Adrenal gland (tissue), 12 donors: Measurements from ENCODE around the gene TMEM229B. TPM values are rescaled to one million over a fixed set of nuclear protein-coding genes. Genes with fewer than 3 reads are reported as not detected.
A peak's percentile ranks its signal among the peaks of the same experiment; 100 is the strongest.

ENCODE experiments used
- DNase-seq, 7 donors: peaks; one replicate each; pipeline ENCODE4 v3.0.0-alpha.2; 2019 to 2020
- H3K27ac ChIP-seq, 5 donors: fragments of 200-600 bp; sonication (generic) in 4 of 5; 1 replicate in 3 of 5; 2 replicates in 2 of 5; pipeline versions ENCODE4 v1.5.1 to v1.8.0; 2016 to 2020; ENCODE audit warnings: mild to moderate bottlenecking in 1 of 5
- H3K27me3 ChIP-seq: fragments of 200-600 bp; 2 replicates; pipeline ENCODE4 v1.8.0; 2021
- H3K36me3 ChIP-seq, 2 donors: fragments of 200-600 bp; replicated peaks in 1 of 2; 1 replicate in 1 of 2; 2 replicates in 1 of 2; pipeline versions ENCODE4 v1.5.1 to v1.8.0; 2018 to 2022
- H3K4me1 ChIP-seq, 2 donors: fragments of 200-600 bp; replicated peaks in 1 of 2; 1 replicate in 1 of 2; 2 replicates in 1 of 2; pipeline versions ENCODE4 v1.5.1 to v1.8.0; 2018 to 2021
- H3K4me3 ChIP-seq, 4 donors: fragments of 200-600 bp; sonication (generic) in 3 of 4; one replicate each; pipeline ENCODE4 v1.5.1; 2016 to 2018
- H3K9me3 ChIP-seq, 3 donors: fragments of 200-600 bp; sonication (generic) in 1 of 3; replicated peaks in 1 of 3; 1 replicate in 2 of 3; 2 replicates in 1 of 3; pipeline versions ENCODE4 v1.5.1 to v1.8.0; 2016 to 2021
- CTCF ChIP-seq, 6 experiments: fragments of 450-650 bp in 4 of 6; fragments of 200-600 bp in 2 of 6; sonication (generic) in 1 of 6; IDR thresholded peaks; 1 replicate in 5 of 6; 2 replicates in 1 of 6; pipeline versions ENCODE4 v1.5.1 to v1.8.0; 2016 to 2021; ENCODE audit warnings: antibody characterized with exemption in 6 of 6, mild to moderate bottlenecking in 2 of 6, moderate library complexity in 1 of 6
- POLR2A ChIP-seq, 2 donors: fragments of 450-650 bp; IDR thresholded peaks; one replicate each; pipeline ENCODE4 v1.6.1; 2017; ENCODE audit warnings: antibody characterized with exemption in 2 of 2, mild to moderate bottlenecking in 2 of 2, moderate library complexity in 1 of 2
- WGBS, 4 donors: extraction: QIAGEN DNeasy Blood & Tissue Kit in 2 of 4; methylation state at CpG; one replicate each; pipeline versions ENCODE4 v1.1.5 to v1.1.7; 2013 to 2017; 5-methylcytosine and 5-hydroxymethylcytosine counted together
- intact Hi-C, 2 donors: fragments of 100-400 bp; cut with DNase I; formaldehyde crosslinking; loops; one replicate each; pipeline versions ENCODE4 v1.14.1 to v1.15.0; 2022 to 2023
- polyA plus RNA-seq, 3 donors: library from polyadenylated mRNA; stranded (reverse); fragments of 200-250 nt in 2 of 3; fragments of 350-450 nt in 1 of 3; fragmentation: Illumina TruSeq in 1 of 3; extraction: RNeasy Lipid Tissue Mini Kit (QIAGEN cat#74804) in 1 of 3; gene quantifications; one replicate each; pipeline ENCODE4 v1.2.3, GENCODE V29; 2013 to 2014
- total RNA-seq, 9 donors: library from RNA; depleted of rRNA in 4 of 9; stranded (reverse); fragments of >200 nt in 4 of 9; fragments of 120-200 nt in 1 of 9; fragmentation: NEBNext Ultra II Directional in 1 of 9; extraction: Animal tissue kit (Norgen Biotek cat#: 25700) in 1 of 9; gene quantifications; one replicate each; pipeline versions ENCODE4 v1.1.0 to v1.2.4, GENCODE V29; 2013 to 2023
- donor health status: healthy with polysubstance abuse.
- donor health status: Bipolar disorder and iron deficiency.
- donor health status: DM: yes; HTN: yes; CAD: no.
- donor health status: DM: no; HTN: no; CAD: no.
- donor health status: DM: no; HTN: no; CAD: no.
- donor health status: DM: yes; HTN: yes; CAD: no.

TMEM229B gene
- total and polyA plus RNA-seq, 12 donors: 5.7 to 63.9 (median 32.7) TPM

GRCh38 chr14:67514650-67515385 is 26.3 kb upstream of the TMEM229B start:
- no peaks in the 10 kb centered on the region for H3K9me3 ChIP-seq
- intact Hi-C loops: loop anchor here in 1 of 2 donors (5.0 kb wide), 1 partner anchor 88 kb away; no protein-coding TSS in a partner anchor
- 0 to 1% (median 0%) methylated on average over 3 to 73 of the region's 75 CpGs for WGBS, 4 donors
- H3K4me3 ChIP-seq: peak overlapping the region; percentile 76 to 97 (median 92)
- H3K27ac ChIP-seq: peak overlapping the region in 4 of 5 donors; percentile 72 to 91 (median 90)
- TF ChIP-seq POLR2A (IDR thresholded peaks at IDR 0.05): peak in 1 of 2 donors; percentile 34
- TF ChIP-seq CTCF (IDR thresholded peaks at IDR 0.05): no peak
- no peaks in the 10 kb centered on the region for H3K27me3 ChIP-seq
- H3K36me3 ChIP-seq: no peaks in the 10 kb centered on the region
- H3K4me1 ChIP-seq: peaks cover 27 to 51% of the 10 kb centered on the region in 2 donors
- peak; percentile 34 to 66 (median 58) for DNase-seq

- DNase-seq: peak; percentile 33 to 62 (median 50)
- Histone ChIP-seq H3K4me3 (peak overlapping the region in 2 of 4 donors; percentile 89 to 96), H3K4me1 (peaks cover 31 to 57% of the 10 kb centered on the region in 2 donors), H3K9me3 (no peaks in the 10 kb centered on the region), H3K36me3 (no peaks in the 10 kb centered on the region), H3K27me3 (no peaks in the 10 kb centered on the region), H3K27ac (peak overlapping the region in 4 of 5 donors; percentile 72 to 91 (median 90))
- intact Hi-C loops: no loop called here
- WGBS, 4 donors: 7 to 25% (median 18%) methylated on average over 3 to 9 of the region's 9 CpGs
- TF ChIP-seq CTCF (IDR thresholded peaks at IDR 0.05) (no peak), POLR2A (IDR thresholded peaks at IDR 0.05) (no peak)
Observed at GRCh38 chr14:67514203-67514607, 25.7 kb upstream of the TMEM229B start.

GRCh38 chr14:67513631-67514108 is 25.1 kb upstream of the TMEM229B start:
- no peak for TF ChIP-seq CTCF (IDR thresholded peaks at IDR 0.05)
- peak in 1 of 2 donors; percentile 12 for TF ChIP-seq POLR2A (IDR thresholded peaks at IDR 0.05)
- intact Hi-C loops: no loop called here
- peak in 5 of 7 donors; percentile 25 to 65 (median 33) for DNase-seq
- Histone ChIP-seq H3K36me3 (no peaks in the 10 kb centered on the region), H3K27ac (peak overlapping the region in 4 of 5 donors; percentile 72 to 91 (median 90)), H3K4me3 (peak overlapping the region in 1 of 4 donors; percentile 96), H3K9me3 (no peaks in the 10 kb centered on the region), H3K4me1 (peaks cover 31 to 63% of the 10 kb centered on the region in 2 donors), H3K27me3 (no peaks in the 10 kb centered on the region)
- 51 to 83% (median 64%) methylated on average over 1 of the region's 1 CpG for WGBS, 4 donors

GRCh38 chr14:67512463-67513310 is 24.2 kb upstream of the TMEM229B start:
- TF ChIP-seq CTCF (IDR thresholded peaks at IDR 0.05) (no peak), POLR2A (IDR thresholded peaks at IDR 0.05) (no peak)
- no peaks in the 10 kb centered on the region for H3K36me3 ChIP-seq
- no peaks in the 10 kb centered on the region for H3K9me3 ChIP-seq
- no peaks in the 10 kb centered on the region for H3K27me3 ChIP-seq
- H3K4me1 ChIP-seq: peaks cover 31 to 70% of the 10 kb centered on the region in 2 donors
- H3K4me3 ChIP-seq: no peak overlapping the region
- 57 to 60% (median 57%) methylated on average over 8 of the region's 8 CpGs for WGBS, 4 donors
- peak in 2 of 7 donors; percentile 21 to 34 for DNase-seq
- peak overlapping the region in 4 of 5 donors; percentile 44 to 91 (median 90) for H3K27ac ChIP-seq
- intact Hi-C loops: no loop called here
